H9 (cell line): Measurements from ENCODE around the gene MYOCOS. TPM values are rescaled to one million over a fixed set of nuclear protein-coding genes. Genes with fewer than 3 reads are reported as not detected.

ENCODE experiments used
- DNase-seq: peaks from one replicate; pipeline ENCODE4 v3.0.0-alpha.2; 2017
- H2AFZ ChIP-seq: one replicate; pipeline ENCODE4 v1.6.1; 2013; ENCODE audit warnings: mild to moderate bottlenecking, low read length, control low read depth, moderate library complexity
- H2AK5ac ChIP-seq: 2 replicates; pipeline ENCODE4 v1.6.1; 2013; ENCODE audit warnings: low read length, control low read depth, mixed read lengths; ENCODE audit not compliant: insufficient read length
- H2BK120ac ChIP-seq: one replicate; pipeline ENCODE4 v1.6.1; 2013; ENCODE audit warnings: low read depth, mild to moderate bottlenecking, low read length, control low read depth, inconsistent platforms; ENCODE audit not compliant: poor library complexity, severe bottlenecking
- H2BK12ac ChIP-seq: 2 replicates; pipeline ENCODE4 v1.6.1; 2013; ENCODE audit warnings: low read length, control low read depth, mixed read lengths, low read depth; ENCODE audit not compliant: insufficient read length
- H2BK15ac ChIP-seq: 2 replicates; pipeline ENCODE4 v1.6.1; 2013; ENCODE audit warnings: low read depth, low read length, control low read depth
- H2BK20ac ChIP-seq: one replicate; pipeline ENCODE4 v1.6.1; 2013; ENCODE audit warnings: low read depth, mild to moderate bottlenecking, low read length, control low read depth, inconsistent platforms; ENCODE audit not compliant: poor library complexity, severe bottlenecking
- H2BK5ac ChIP-seq: 2 replicates; pipeline ENCODE4 v1.6.1; 2013; ENCODE audit warnings: low read length, control low read depth, mixed read lengths; ENCODE audit not compliant: insufficient read length
- H3K14ac ChIP-seq: 2 replicates; pipeline ENCODE4 v1.6.1; 2013; ENCODE audit warnings: low read length, control low read depth; ENCODE audit not compliant: insufficient read depth
- H3K18ac ChIP-seq: 2 replicates; pipeline ENCODE4 v1.6.1; 2013; ENCODE audit warnings: low read depth, mild to moderate bottlenecking, mixed read lengths, low read length, control low read depth; ENCODE audit not compliant: insufficient read length
- H3K23ac ChIP-seq: 2 replicates; pipeline ENCODE4 v1.6.1; 2013; ENCODE audit warnings: low read length, control low read depth, mixed read lengths, low read depth; ENCODE audit not compliant: insufficient read length
- H3K23me2 ChIP-seq: 2 replicates; pipeline ENCODE4 v1.6.1; 2013; ENCODE audit warnings: low read depth, mild to moderate bottlenecking, mixed read lengths, low read length, control low read depth; ENCODE audit not compliant: insufficient read length, poor library complexity, severe bottlenecking
- H3K27ac ChIP-seq: 2 replicates; pipeline ENCODE4 v1.5.1; 2013; ENCODE audit warnings: low read length, control low read depth, mixed read lengths, low read depth; ENCODE audit not compliant: insufficient read length
- H3K27me3 ChIP-seq: 2 replicates; pipeline ENCODE4 v1.6.1; 2013; ENCODE audit warnings: low read length, control low read depth, inconsistent platforms; ENCODE audit not compliant: insufficient read depth
- H3K4ac ChIP-seq: 2 replicates; pipeline ENCODE4 v1.6.1; 2013; ENCODE audit warnings: low read depth, mild to moderate bottlenecking, control low read depth, inconsistent platforms, low read length, moderate library complexity
- H3K4me1 ChIP-seq: 2 replicates; pipeline ENCODE4 v1.6.1; 2013; ENCODE audit warnings: low read length, control low read depth, inconsistent platforms; ENCODE audit not compliant: insufficient read depth
- H3K4me2 ChIP-seq: 2 replicates; pipeline ENCODE4 v1.6.1; 2013; ENCODE audit warnings: low read length, control low read depth, mixed read lengths; ENCODE audit not compliant: insufficient read length, insufficient read depth
- H3K56ac ChIP-seq: 2 replicates; pipeline ENCODE4 v1.6.1; 2013; ENCODE audit warnings: low read depth, mild to moderate bottlenecking, mixed read lengths, low read length, control low read depth; ENCODE audit not compliant: insufficient read length
- H3K79me1 ChIP-seq: 2 replicates; pipeline ENCODE4 v1.6.1; 2013; ENCODE audit warnings: low read depth, mild to moderate bottlenecking, moderate library complexity, low read length, control low read depth, inconsistent platforms; ENCODE audit not compliant: insufficient read depth, poor library complexity, severe bottlenecking
- H3K79me2 ChIP-seq: 2 replicates; pipeline ENCODE4 v1.6.1; 2013; ENCODE audit warnings: low read length, control low read depth, inconsistent platforms; ENCODE audit not compliant: insufficient read depth
- H3K9ac ChIP-seq: 2 replicates; pipeline ENCODE4 v1.6.1; 2013; ENCODE audit warnings: low read length, control low read depth, mixed read lengths; ENCODE audit not compliant: insufficient read length; ENCODE audit errors: extremely low read depth
- H3K9me3 ChIP-seq: one replicate; pipeline ENCODE4 v1.6.1; 2013; ENCODE audit warnings: low read depth, low read length, inconsistent platforms; ENCODE audit not compliant: control insufficient read depth
- H3T11ph ChIP-seq: one replicate; pipeline ENCODE4 v1.6.1; 2013; ENCODE audit warnings: mild to moderate bottlenecking, low read length, control low read depth, inconsistent platforms
- H4K20me1 ChIP-seq: one replicate; pipeline ENCODE4 v1.6.1; 2013; ENCODE audit not compliant: control insufficient read depth, insufficient read length, insufficient read depth
- H4K5ac ChIP-seq: 2 replicates; pipeline ENCODE4 v1.6.1; 2013; ENCODE audit warnings: low read depth, mild to moderate bottlenecking, mixed read lengths, low read length, control low read depth; ENCODE audit not compliant: insufficient read length
- H4K8ac ChIP-seq: replicated peaks from 2 replicates; pipeline ENCODE4 v1.6.1; 2013; ENCODE audit warnings: low read length, control low read depth, mixed read lengths, low read depth; ENCODE audit not compliant: insufficient read length
- H4K91ac ChIP-seq: 2 replicates; pipeline ENCODE4 v1.6.1; 2013; ENCODE audit warnings: low read depth, mild to moderate bottlenecking, moderate library complexity, mixed read lengths, low read length, control low read depth; ENCODE audit not compliant: insufficient read length
- H3K27ac Mint-ChIP-seq, 3 experiments: 2 replicates in 2 of 3; 3 replicates in 1 of 3; pipeline ENCODE4 v1.8.0; 2020 to 2021; ENCODE audit warnings: mixed read lengths in 3 of 3, mild to moderate bottlenecking in 1 of 3, moderate library complexity in 1 of 3
- H3K27me3 Mint-ChIP-seq: 2 replicates; pipeline ENCODE4 v1.8.0; 2021; ENCODE audit warnings: low read depth, mild to moderate bottlenecking, moderate library complexity, mixed read lengths
- H3K36me3 Mint-ChIP-seq, 3 experiments: 2 replicates in 2 of 3; 3 replicates in 1 of 3; pipeline ENCODE4 v1.8.0; 2020 to 2021; ENCODE audit warnings: low read depth in 3 of 3, mixed read lengths in 3 of 3; ENCODE audit not compliant: insufficient read depth in 1 of 3
- H3K4me1 Mint-ChIP-seq, 2 experiments: 2 replicates each; pipeline ENCODE4 v1.8.0; 2020; ENCODE audit warnings: mixed read lengths in 2 of 2
- H3K4me3 Mint-ChIP-seq, 2 experiments: 2 replicates in 1 of 2; 3 replicates in 1 of 2; pipeline ENCODE4 v1.8.0; 2020 to 2021; ENCODE audit warnings: mild to moderate bottlenecking in 2 of 2, mixed read lengths in 2 of 2, moderate library complexity in 1 of 2
- H3K9me3 Mint-ChIP-seq, 2 experiments: 2 replicates in 1 of 2; 3 replicates in 1 of 2; pipeline ENCODE4 v1.8.0; 2020; ENCODE audit warnings: mild to moderate bottlenecking in 2 of 2, mixed read lengths in 2 of 2, moderate library complexity in 1 of 2
- WGBS: extraction: QIAGEN DNeasy Blood & Tissue Kit; methylation state at CpG from one replicate; pipeline ENCODE4 v1.1.7; 2013; ENCODE audit warnings: missing lambda C conversion rate, low lambda C conversion rate, mixed read lengths; ENCODE audit not compliant: insufficient read length; ENCODE audit errors: extremely low coverage; 5-methylcytosine and 5-hydroxymethylcytosine counted together
- total RNA-seq: library from RNA; stranded (reverse); gene quantifications from 2 replicates; pipeline ENCODE4 v1.2.1, GENCODE V29; 2021
- TF ChIP-seq, protein P1 (sequence below): fragments of 200-600 bp; sonication (generic); conservative IDR thresholded peaks from 3 replicates; pipeline ENCODE4 v1.8.0; 2021; ENCODE audit warnings: antibody characterized with exemption, mild to moderate bottlenecking

MYOCOS gene
- total RNA-seq, 1 experiment from 2014 or later: 0.13 TPM

- DNase-seq: no peak
- Histone ChIP-seq H3K9ac (no peak overlapping the region), H2BK5ac (no peak overlapping the region), H3K23me2 (no peaks in the 10 kb centered on the region), H2BK12ac (no peak overlapping the region), H3K27me3 (no peaks in the 10 kb centered on the region), H4K8ac (no peak overlapping the region), H2BK15ac (no peak overlapping the region), H2AK5ac (no peak overlapping the region), H4K20me1 (no peaks in the 10 kb centered on the region), H3K4me1 (no peaks in the 10 kb centered on the region), H4K91ac (no peak overlapping the region), H3K9me3 (no peaks in the 10 kb centered on the region), H2BK20ac (no peak overlapping the region), H3K27ac (no peak overlapping the region), H3K18ac (no peak overlapping the region), H2AFZ (no peak overlapping the region), H3K56ac (no peak overlapping the region), H3K4me2 (no peak overlapping the region), H3K4ac (no peak overlapping the region), H4K5ac (no peak overlapping the region), H3K14ac (no peak overlapping the region), H3K79me1 (no peaks in the 10 kb centered on the region), H3K79me2 (no peaks in the 10 kb centered on the region), H3T11ph (no peak overlapping the region), H2BK120ac (no peak overlapping the region), H3K23ac (no peak overlapping the region)
- Mint-ChIP-seq H3K27ac (no peak overlapping the region), H3K36me3 (no peaks in the 10 kb centered on the region), H3K27me3 (no peaks in the 10 kb centered on the region), H3K9me3 (no peaks in the 10 kb centered on the region; a peak in 1 of 5 replicates), H3K4me3 (no peak overlapping the region), H3K4me1 (peaks cover 10 to 13% of the 10 kb centered on the region in 2 experiments)
- no CpG with 5 or more reads among the region's 2 CpGs for WGBS
- TF ChIP-seq, protein P1, sequence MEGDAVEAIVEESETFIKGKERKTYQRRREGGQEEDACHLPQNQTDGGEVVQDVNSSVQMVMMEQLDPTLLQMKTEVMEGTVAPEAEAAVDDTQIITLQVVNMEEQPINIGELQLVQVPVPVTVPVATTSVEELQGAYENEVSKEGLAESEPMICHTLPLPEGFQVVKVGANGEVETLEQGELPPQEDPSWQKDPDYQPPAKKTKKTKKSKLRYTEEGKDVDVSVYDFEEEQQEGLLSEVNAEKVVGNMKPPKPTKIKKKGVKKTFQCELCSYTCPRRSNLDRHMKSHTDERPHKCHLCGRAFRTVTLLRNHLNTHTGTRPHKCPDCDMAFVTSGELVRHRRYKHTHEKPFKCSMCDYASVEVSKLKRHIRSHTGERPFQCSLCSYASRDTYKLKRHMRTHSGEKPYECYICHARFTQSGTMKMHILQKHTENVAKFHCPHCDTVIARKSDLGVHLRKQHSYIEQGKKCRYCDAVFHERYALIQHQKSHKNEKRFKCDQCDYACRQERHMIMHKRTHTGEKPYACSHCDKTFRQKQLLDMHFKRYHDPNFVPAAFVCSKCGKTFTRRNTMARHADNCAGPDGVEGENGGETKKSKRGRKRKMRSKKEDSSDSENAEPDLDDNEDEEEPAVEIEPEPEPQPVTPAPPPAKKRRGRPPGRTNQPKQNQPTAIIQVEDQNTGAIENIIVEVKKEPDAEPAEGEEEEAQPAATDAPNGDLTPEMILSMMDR: no peak
These were observed 5.5 kb upstream of the MYOCOS start for GRCh38 chr1:171616586-171616985.
